HG02798 (cell line): Measurements from ENCODE around the gene CDH8.
"Not testable (repeated sequence)": the region's sequence is repeated elsewhere in the genome, so short reads cannot be mapped to it uniquely, and the experiment has no call there.

Source experiments
- ATAC-seq: cut with Tn5 transposase; IDR thresholded peaks from one replicate; pipeline ENCODE4 v1.9.1; 2021; ENCODE audit warnings: mild to moderate bottlenecking; ENCODE audit not compliant: unreplicated experiment, poor library complexity

Gene CDH8

GRCh38 chr16:61877436-61877835 is 158.8 kb downstream of the CDH8 start:
- ATAC-seq: no peak

DNA sequence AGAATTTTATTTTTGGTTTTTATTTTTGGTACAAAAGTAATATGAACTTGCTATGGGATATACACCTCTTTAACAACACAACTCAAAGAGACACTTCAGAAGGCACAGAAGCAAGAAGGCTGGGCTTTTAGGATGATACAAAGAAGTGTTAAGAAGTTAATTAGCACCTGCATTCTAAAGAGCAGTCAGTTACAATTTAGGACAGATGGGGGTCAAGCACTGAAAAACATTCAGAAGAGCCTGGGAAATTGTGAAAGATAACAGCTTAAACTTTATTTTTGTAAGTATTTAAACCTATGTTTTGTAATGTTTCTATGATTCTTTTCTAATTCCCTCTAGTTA is 163.5 kb downstream of the CDH8 start:
- ATAC-seq: no peak

DNA sequence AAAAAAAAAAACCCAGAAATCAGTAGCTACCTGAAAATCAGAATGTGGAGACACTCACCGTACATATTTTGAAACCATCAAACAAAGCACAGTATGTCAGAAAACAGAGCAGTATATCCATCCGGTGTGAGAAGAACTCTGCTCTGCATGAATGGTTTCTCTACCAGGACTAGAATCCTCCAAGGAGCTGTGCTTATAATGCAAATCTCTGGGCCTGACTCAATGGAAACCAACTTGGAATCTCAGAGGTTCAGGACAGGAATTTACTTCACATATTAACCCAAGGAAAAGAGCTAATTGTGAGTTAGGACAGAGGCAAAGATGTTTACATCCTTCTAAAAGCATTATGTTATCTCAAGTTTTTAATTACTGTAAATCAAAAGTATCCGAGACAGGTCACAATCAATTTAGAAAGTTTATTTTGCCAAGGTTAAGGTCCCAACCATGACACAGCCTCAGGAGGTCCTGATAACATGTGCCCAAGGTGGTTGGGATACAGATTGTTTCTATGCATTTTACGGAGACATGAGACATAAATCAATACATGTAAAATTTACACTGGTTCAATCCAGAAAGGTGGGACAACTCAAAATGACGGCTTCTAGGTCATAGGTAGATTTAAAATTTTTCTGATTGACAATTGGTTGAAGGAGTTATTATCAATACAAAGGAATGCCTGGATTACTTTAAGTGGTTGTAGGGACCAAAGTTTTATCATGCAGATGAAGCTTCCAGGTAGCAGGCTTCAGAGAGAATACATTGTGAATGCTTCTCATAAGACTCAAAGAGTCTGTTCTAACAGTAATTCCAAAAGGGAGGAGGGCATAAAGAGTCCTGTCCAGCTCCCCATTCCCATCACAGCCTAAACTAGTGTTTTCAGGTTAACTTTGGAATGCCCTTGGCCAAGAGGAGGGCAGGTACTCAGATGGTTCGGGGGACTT is 164.1 kb downstream of the CDH8 start:
- ATAC-seq: no peak

GRCh38 chr16:61862221-61863155 is 173.8 kb downstream of the CDH8 start:
- ATAC-seq: no peak

DNA sequence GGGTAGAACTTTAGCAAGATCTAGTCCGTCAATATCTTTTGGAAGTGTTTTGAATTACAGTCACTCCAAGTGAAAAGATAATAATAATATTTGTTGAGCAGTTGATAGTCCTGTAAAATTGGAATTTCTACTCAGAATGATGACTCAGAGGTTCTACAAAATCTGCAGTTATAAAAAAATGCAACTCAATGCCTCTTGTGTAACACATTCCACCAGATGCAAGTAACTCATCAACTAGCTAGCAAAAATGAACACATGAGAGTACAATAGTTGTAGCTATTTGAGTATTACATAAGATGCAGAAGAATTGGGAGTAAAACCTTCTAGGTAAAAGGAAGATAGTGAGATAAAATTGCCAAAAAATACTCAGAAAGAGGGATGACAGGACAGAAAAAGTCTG is 177.2 kb downstream of the CDH8 start:
- ATAC-seq: no peak

- ATAC-seq: no peak
Measured at GRCh38 chr16:61842666-61843065, 193.6 kb downstream of the CDH8 start.

DNA sequence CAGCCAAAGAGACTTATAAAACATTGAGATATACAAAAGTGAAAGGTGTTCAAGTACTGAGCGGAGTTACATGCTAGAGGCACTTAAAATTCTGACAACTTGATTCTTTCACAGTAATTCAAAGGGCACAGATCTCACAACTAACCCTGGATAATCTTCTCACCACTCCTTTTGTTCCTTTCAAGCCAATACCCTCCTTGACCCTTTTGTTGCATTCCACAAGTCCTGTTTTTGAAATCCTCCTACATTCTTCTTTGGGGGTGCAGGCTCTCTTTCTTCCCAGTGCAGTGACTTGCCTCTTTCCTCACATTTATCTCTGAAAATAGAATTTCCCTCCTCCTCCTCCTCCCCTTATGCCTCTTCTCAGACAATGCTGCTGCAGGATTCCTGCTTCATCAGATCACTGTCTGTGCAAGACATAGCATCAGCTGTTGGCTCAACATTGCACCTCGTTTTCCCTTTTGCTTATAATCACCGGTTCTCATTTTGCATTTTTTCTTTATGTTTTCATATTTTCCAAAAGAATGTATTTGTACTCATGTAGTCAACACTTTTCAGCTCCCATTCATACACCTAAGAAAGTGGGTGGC is 199.3 kb downstream of the CDH8 start:
- ATAC-seq: no peak

- ATAC-seq: no peak
Measured at GRCh38 chr16:61834082-61834481, 202.2 kb downstream of the CDH8 start.

DNA sequence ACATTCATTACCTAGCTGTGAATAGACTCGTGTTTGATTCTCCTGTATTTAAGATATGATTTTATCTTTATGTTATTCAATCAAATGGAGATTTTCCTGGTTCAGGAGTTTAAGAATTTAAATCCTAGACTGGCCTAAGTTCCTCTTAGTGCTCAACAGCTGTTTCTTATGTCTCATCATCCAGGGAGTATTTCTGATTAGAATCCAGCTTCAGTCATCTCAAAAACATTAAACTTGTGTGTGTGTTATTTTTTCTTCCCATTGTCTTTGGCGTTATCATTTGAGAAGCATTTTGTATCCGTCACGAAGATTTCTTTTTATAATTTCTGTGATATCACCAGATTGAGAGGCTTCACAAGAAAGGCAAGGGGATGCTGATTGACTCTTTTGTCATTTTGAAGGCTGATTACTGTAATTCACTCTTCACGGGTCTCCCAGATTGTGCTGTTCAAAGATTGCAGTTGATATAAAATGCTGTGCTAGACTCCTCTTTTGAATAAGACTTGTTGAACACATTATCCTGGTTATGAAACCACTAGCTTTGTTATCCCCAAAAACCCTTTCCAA is 204.8 kb downstream of the CDH8 start:
- ATAC-seq: no peak

DNA sequence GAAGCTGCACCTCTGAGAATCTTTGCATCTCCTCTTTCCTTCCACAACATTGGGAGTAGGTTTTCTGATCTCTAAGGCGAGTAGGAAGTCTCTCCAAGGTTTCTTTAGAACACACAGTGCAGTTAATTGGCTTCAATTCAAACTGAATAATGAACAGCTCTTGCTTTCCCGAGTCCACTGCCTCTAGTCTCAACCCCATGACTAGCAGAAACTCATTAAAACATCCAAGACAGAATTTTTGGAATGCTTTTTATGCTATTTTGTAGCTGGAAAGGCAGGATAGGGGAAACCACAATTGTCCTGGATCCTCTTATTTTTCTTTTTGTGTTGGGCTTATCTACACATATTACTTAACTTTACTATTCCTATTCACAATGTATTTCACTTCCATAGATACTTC is 206.6 kb downstream of the CDH8 start:
- no peak for ATAC-seq

DNA sequence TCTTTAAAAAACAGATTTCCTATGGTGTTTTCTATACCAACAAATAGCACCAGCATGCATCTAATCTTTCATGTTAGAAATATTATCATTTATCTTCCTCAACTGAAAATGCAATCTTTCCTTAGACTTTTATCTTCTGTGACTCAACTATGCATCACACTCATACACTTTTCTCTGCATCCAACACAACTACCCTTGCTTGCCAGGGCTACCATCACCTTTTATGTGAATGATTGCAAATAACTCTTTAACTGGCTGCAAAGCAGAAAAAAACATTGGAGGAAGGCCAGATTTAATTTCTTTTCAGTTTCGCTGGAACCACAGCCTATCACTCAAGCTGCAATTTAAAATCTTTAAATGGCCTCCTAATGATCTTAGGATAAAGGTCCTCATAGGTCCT is 212.9 kb downstream of the CDH8 start:
- ATAC-seq: no peak

DNA sequence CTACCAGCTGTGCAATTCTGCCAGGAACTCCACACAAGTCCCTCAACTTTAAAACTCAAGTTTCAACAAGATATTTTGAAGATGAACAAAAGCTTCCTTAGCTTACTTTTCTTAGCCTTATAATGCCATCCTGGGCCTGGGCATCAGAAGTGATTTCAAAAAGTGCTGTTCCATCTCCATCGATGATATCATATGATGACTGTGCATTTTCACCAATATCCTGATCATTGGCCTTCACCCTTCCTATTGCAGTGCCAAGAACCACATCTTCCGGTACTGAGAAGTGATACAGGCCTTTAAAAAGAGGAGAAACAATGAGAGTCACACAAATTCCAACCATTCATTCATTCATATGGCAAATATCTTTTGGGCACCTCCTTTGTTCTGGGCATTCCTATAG is 215.4 kb downstream of the CDH8 start:
- no peak for ATAC-seq

GRCh38 chr16:61820398-61820797 is 215.8 kb downstream of the CDH8 start:
- ATAC-seq: no peak

- ATAC-seq: no peak
Measured at GRCh38 chr16:61818850-61819249, 217.4 kb downstream of the CDH8 start.

DNA sequence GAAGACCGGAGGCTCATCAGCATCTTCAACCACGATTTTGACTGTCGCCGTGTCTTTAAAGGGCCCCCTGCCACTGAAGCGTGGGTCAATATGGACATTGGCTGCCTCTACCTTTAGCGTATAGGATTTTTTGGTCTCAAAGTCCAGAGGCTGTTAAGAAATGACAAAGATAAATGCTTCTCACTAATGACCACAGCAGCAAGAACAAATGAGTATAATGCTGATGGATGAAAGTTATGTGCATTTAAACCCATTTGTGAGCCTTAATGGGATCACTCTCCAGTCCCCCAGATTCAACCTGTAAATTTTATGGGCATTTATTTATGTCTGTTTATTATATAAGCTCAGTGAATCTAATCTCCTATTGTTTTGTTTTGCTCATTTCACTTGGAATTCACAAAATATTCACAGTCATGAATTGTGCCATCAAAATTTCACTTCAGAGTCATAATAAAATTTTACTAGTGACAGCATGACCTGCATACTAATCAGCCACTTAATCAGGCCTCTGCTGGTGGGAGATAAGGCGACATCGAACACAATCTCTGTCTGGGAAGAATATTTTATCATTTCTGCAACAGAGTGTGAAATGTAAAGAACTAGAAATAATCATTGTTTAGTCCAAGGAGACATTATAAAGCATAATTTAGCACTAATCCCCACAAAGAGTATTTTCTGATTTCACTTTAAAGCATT is 218.5 kb downstream of the CDH8 start:
- ATAC-seq: no peak

GRCh38 chr16:61814726-61815347 is 221.4 kb downstream of the CDH8 start:
- ATAC-seq: no peak

DNA sequence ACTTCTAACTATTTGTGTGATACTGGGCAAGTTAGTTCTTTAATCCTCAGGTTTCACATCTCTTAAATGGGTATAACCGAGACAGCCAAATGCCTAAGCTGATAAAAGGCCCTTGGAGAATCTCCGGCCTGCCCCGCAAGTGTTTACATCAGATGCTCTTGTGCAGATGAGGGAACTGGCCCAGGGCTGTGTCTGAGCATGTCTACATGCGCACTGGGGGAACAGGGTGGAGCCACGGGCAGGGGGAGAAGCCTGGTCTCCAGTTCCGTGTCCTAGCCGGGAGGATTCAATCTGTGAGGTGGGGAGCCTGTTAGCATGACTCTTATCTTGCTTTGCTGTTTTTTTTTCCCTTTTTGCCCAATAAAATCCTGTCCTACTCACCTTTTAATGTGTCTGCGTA is 222.9 kb downstream of the CDH8 start:
- ATAC-seq: no peak

DNA sequence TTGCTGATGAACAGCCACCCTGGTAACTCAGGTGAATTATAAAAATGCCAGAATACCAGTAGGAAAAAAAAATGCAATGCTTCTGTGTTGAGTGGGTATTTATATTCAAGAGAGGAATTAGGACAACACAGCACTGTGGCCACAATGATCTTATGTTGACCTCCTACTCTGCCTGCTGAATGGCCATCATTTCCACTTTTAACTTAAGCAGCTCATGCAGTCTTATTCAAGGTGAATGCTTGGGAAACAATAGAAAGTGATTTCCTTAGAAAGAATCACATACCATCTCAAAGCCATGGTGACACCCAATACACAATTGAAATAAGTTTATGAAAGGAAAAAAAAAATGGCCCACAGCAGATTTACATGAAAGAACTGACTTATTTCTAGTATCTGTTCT is 224.0 kb downstream of the CDH8 start:
- ATAC-seq: no peak

GRCh38 chr16:61807551-61807950 is 228.7 kb downstream of the CDH8 start:
- no peak for ATAC-seq

GRCh38 chr16:61801217-61801616 is 235.0 kb downstream of the CDH8 start:
- not testable (repeated sequence) for ATAC-seq
